GM12801 (cell line): Measurements from ENCODE around the gene ZNF697.

Source experiments
- TF ChIP-seq, protein P1 (sequence below): IDR thresholded peaks from one replicate; pipeline ENCODE4 v1.5.1; 2011; ENCODE audit warnings: control low read depth; ENCODE audit not compliant: insufficient read length; ENCODE audit errors: extremely low read depth

Gene ZNF697

DNA sequence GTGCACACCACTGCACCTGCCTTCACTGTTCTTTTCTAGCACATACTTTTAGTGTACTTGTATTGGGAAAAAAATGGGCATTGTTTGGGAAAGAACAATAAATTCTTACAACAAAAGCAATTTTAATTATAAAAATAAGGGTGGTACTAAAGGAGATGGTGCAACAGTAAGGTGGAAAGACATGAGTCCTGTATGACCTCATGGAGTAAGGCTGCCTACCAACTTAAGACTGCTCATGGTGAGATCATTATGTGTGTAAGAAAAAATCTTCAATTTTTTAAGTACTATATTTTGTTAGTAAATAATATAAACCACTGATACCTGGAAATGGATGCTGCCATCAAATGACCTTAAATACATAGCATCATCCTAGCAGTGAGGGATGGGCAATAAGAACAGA, 34.1 kb upstream of the ZNF697 start:
- TF ChIP-seq, protein P1, sequence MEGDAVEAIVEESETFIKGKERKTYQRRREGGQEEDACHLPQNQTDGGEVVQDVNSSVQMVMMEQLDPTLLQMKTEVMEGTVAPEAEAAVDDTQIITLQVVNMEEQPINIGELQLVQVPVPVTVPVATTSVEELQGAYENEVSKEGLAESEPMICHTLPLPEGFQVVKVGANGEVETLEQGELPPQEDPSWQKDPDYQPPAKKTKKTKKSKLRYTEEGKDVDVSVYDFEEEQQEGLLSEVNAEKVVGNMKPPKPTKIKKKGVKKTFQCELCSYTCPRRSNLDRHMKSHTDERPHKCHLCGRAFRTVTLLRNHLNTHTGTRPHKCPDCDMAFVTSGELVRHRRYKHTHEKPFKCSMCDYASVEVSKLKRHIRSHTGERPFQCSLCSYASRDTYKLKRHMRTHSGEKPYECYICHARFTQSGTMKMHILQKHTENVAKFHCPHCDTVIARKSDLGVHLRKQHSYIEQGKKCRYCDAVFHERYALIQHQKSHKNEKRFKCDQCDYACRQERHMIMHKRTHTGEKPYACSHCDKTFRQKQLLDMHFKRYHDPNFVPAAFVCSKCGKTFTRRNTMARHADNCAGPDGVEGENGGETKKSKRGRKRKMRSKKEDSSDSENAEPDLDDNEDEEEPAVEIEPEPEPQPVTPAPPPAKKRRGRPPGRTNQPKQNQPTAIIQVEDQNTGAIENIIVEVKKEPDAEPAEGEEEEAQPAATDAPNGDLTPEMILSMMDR: no peak

DNA sequence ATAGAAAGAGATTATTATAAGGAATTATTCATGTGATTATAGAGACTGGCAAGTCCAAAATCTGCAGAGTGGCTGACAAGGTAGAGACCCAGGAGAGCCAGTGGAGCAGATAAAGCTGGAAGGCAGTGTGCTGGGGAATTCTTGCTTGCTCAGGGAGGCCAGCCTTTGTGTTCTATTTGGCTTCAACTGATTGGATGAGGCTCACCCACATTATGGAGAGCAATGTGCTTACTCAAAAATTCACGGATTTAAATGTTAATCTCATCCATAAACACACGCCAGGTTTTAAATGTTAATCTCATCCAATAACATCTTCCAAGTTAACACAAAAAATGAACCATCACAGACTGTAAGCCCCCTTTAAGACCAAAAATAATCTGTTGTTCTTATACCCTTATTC, 33.5 kb upstream of the ZNF697 start:
- TF ChIP-seq, protein P1: no peak

DNA sequence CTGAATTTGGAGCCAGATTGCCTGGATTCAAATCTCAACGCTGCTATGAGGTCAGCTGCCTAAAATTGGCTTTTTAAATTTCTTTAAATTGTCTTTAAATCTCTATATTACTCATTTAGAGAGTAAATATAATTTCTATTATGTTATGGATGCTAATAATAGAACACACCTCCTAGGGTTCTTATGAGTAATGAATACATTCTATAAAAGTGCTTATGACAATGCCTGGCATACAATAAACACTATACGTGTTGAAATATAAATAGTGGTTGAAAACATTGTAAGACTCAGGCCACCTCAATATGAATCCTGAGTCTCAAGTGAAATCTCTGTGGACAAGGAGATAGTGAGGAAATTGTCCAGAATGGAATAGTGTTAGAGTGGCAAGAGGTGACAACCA, 32.7 kb upstream of the ZNF697 start:
- TF ChIP-seq, protein P1: no peak

DNA sequence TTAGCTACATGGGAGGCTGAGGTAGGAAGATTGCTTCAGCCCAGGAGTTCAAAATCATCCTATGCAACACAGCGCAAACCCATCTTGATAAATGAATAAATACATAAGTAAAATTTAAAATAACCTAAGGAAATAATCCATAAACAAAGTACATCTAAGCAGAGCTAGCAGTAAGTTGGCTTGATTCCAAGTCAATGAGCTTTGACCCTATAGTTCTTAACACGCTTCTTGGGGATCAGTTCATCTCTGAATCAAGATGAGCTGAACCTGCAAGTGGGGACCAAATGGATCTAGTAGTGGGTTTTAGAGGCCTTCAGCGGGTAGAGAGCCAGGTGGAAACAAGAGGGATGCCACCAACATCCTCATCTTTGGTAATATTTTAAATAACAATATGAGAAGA, 32.1 kb upstream of the ZNF697 start:
- TF ChIP-seq, protein P1: no peak

DNA sequence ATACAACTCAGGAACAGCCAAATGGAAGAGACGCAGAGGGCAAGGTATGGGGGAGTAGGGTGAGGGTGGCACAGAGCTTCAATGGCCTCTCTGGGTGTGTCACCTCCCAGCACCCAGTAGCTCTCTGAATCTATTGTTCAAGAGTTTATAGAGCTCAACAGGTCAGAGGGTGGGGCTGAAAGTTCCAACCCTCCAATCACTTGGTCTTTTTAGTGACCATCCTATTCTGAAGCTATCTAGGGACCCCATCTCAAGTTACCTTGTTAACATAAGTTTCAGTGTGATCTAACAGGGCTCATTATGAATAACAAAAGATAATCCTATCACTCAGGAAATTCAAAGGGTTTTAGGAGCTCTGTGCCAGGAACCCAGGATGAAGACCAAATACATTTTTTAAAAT, 31.2 kb upstream of the ZNF697 start:
- TF ChIP-seq, protein P1: no peak

DNA sequence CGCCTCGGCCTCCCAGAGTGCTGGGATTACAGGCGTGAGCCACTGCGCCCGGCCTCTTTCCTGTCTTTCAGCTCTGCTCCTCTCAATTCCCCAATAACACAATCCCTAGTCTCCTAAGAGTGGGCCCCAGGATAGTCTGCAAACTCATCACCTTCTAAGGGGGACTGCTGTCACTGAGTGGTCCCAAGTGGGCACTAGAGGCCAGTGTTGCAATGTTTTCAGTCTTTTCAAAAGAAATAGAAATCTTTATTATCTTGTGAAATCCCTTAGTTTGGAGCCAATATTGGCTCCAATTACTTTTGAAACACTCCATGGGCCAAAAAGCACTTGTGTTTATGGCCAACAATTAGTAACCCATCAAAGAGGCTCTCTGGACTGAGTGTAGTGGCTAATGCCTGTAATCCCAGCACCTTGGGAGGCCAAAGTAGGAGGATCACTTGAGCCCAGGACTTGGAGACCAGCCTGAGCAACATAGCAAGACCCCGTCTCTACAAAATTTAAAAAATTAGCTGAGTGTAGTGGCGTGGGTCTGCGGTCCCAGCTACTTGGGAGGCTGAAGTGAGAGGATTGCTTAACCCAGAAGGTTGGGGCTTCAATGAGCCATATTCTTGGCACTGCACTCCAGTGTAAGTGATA, 28.6 kb upstream of the ZNF697 start:
- TF ChIP-seq, protein P1: no peak

DNA sequence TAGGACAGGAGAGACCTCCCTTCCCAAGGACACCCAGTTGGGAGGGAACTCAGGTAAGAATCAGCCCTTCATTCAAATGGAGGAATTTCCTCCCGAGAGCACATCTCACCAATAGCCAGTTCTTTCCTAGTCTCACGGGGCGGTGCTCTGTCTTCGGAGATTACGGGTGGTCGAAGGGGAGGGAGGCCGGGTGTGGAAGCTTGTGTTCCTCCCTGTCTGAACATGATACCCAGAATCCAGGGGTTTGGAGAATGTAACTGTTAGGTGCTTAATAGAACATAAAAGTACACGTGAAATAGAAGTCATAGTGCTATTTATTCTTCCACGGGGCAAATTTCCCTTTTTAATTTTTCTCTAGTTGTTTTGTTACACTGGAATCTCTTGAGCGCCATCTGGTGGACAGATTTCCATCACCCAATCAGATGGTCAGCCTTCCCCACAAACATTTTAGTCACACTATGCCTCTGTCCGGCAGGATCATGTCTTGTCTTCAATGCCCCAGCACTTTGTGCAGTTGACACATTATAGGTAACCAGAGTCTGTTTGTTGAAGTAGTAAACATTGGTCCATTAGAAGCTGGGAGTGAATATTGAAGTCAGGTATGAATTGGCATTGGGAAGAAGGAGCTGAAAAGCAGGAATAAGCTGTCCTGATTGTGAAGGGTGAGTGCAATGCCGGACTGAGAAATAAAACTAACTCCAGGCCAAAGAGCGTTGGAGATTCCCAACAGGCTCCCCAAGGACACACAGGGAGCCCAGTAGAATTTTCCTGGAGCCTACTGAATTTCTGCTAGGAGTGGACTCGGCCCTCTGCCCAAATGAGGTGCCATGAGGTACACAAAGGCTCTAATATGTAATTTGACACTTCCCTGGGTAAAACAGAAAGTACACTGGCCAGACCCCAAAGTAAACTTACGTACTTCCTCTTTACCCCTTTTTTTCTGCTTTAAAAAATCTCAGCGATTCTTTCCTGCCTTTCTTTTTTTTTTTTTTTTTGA, 27.6 kb upstream of the ZNF697 start:
- TF ChIP-seq, protein P1: no peak
